Uterus (tissue), 2 donors: ENCODE data around the gene BABAM2.

Source experiments
- CTCF ChIP-seq, 4 experiments: fragments of 200-600 bp in 2 of 4; fragments of 450-650 bp in 2 of 4; sonication (generic) in 2 of 4; IDR thresholded peaks; one replicate each; pipeline ENCODE4 v1.5.1; 2016 to 2019; ENCODE audit warnings: antibody characterized with exemption in 4 of 4, mild to moderate bottlenecking in 2 of 4, moderate library complexity in 1 of 4
- POLR2A ChIP-seq, 2 donors: fragments of 450-650 bp; IDR thresholded peaks; one replicate each; pipeline ENCODE4 v1.6.1; 2016; ENCODE audit warnings: antibody characterized with exemption in 2 of 2, mild to moderate bottlenecking in 1 of 2, moderate library complexity in 1 of 2

DNA sequence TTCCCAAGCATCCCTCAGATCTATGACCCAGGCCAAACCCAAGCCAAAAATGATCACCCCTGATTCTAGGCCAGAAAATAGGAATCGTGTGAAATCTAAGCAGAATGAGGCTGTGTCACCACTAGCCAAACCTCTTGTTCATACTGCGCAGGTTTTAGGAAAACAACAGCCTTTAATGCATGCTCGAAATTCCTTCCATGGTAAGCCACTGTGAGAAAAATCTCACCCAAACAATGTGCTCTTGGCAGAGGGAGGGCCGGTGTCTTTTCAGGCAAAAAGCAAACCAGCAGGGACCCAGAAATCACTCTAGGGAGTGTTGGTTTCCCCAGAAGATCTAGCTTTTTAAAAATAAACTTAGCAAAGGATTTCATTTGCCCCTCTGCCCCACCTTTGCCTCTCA, 430.9 kb downstream of the BABAM2 start:
- TF ChIP-seq POLR2A (IDR thresholded peaks at IDR 0.05), result no peak
- no peak for TF ChIP-seq CTCF (IDR thresholded peaks at IDR 0.05)
